Neural cell (in vitro differentiated cells): ENCODE results near the gene RAB11FIP3. TPM values are rescaled to one million over a fixed set of nuclear protein-coding genes. Genes with fewer than 3 reads are reported as not detected.

ENCODE experiments used
- H2AFZ ChIP-seq: fragments of 200-600, 300-800 bp; sonication (generic), shearing (Covaris generic); 2 replicates; pipeline ENCODE4 v1.6.0; 2014; ENCODE audit warnings: low read depth, mild to moderate bottlenecking, antibody characterized with exemption, low read length, moderate library complexity
- H3F3A ChIP-seq: fragments of 200-600 bp; shearing (Covaris generic); 2 replicates; pipeline ENCODE4 v1.6.1; 2016; ENCODE audit warnings: mild to moderate bottlenecking, moderate library complexity, mixed read lengths, antibody characterized with exemption, low read length; ENCODE audit not compliant: insufficient read depth, poor library complexity, severe bottlenecking
- H3K27ac ChIP-seq: fragments of 200-600, 300-800 bp; sonication (generic), shearing (Covaris generic); 2 replicates; pipeline ENCODE4 v1.5.1; 2014; ENCODE audit warnings: mild to moderate bottlenecking, low read length, moderate library complexity
- H3K27me3 ChIP-seq: fragments of 300-800, 200-600 bp; sonication (generic), shearing (Covaris generic); 2 replicates; pipeline ENCODE4 v1.6.0; 2014; ENCODE audit warnings: mild to moderate bottlenecking, low read depth, low read length, moderate library complexity; ENCODE audit not compliant: insufficient read depth
- H3K36me3 ChIP-seq: fragments of 300-800, 200-600 bp; sonication (generic), shearing (Covaris generic); 2 replicates; pipeline ENCODE4 v1.5.1; 2014; ENCODE audit warnings: mild to moderate bottlenecking, antibody characterized with exemption, low read length, moderate library complexity; ENCODE audit not compliant: insufficient read depth
- H3K4me2 ChIP-seq: fragments of 300-800, 200-600 bp; sonication (generic), shearing (Covaris generic); 2 replicates; pipeline ENCODE4 v1.6.0; 2014; ENCODE audit warnings: mild to moderate bottlenecking, low read length
- H3K4me3 ChIP-seq: fragments of 300-800, 200-600 bp; sonication (generic), shearing (Covaris generic); 2 replicates; pipeline ENCODE4 v1.5.1; 2014; ENCODE audit warnings: mild to moderate bottlenecking, low read length, moderate library complexity
- H3K79me2 ChIP-seq: fragments of 200-600 bp; shearing (Covaris generic); replicated peaks from 2 replicates; pipeline ENCODE4 v1.6.0; 2014; ENCODE audit warnings: mild to moderate bottlenecking, low read length, moderate library complexity; ENCODE audit not compliant: insufficient read depth
- H3K9ac ChIP-seq: fragments of 300-800, 200-600 bp; sonication (generic), shearing (Covaris generic); 2 replicates; pipeline ENCODE4 v1.6.1; 2016; ENCODE audit warnings: mild to moderate bottlenecking, low read length, mixed read lengths
- H3K9me2 ChIP-seq: fragments of 200-600 bp; shearing (Covaris generic); 2 replicates; pipeline ENCODE4 v1.6.1; 2016; ENCODE audit warnings: mild to moderate bottlenecking, low read length, mixed read lengths; ENCODE audit not compliant: insufficient read depth
- H3K9me3 ChIP-seq: fragments of 200-600, 300-800 bp; sonication (generic), shearing (Covaris generic); 2 replicates; pipeline ENCODE4 v1.6.1; 2016; ENCODE audit warnings: mild to moderate bottlenecking, mixed run types, low read length, moderate library complexity, mixed read lengths
- H4K20me1 ChIP-seq: fragments of 200-600 bp; shearing (Covaris generic); 2 replicates; pipeline ENCODE4 v1.6.1; 2016; ENCODE audit warnings: mild to moderate bottlenecking, mixed run types; ENCODE audit not compliant: insufficient read depth
- CTCF ChIP-seq: fragments of 450-650 bp; IDR thresholded peaks from 2 replicates; pipeline ENCODE4 v1.5.1; 2014; ENCODE audit warnings: antibody characterized with exemption, mild to moderate bottlenecking, moderate library complexity; ENCODE audit not compliant: poor library complexity, severe bottlenecking
- EP300 ChIP-seq: fragments of 450-650 bp; conservative IDR thresholded peaks from 2 replicates; pipeline ENCODE4 v1.6.1; 2014; ENCODE audit warnings: antibody characterized with exemption, mild to moderate bottlenecking, moderate library complexity; ENCODE audit not compliant: poor library complexity, severe bottlenecking
- EZH2 ChIP-seq: fragments of 200-600, 300-800 bp; shearing (Covaris generic), sonication (generic); IDR thresholded peaks from 2 replicates; pipeline ENCODE4 v1.6.1; 2014; ENCODE audit warnings: antibody characterized with exemption, low read length, borderline replicate concordance, mild to moderate bottlenecking; ENCODE audit not compliant: insufficient read depth, poor library complexity, severe bottlenecking
- MXI1 ChIP-seq: fragments of 450-650 bp; conservative IDR thresholded peaks from 2 replicates; pipeline ENCODE4 v1.6.1; 2014; ENCODE audit warnings: antibody characterized with exemption, mild to moderate bottlenecking; ENCODE audit not compliant: poor library complexity, severe bottlenecking
- POLR2AphosphoS5 ChIP-seq: IDR thresholded peaks from 2 replicates; pipeline ENCODE4 v1.6.1; 2012
- RAD21 ChIP-seq: fragments of 450-650 bp; conservative IDR thresholded peaks from 2 replicates; pipeline ENCODE4 v1.6.1; 2014; ENCODE audit warnings: antibody characterized with exemption, mild to moderate bottlenecking, moderate library complexity
- REST ChIP-seq: IDR thresholded peaks from 2 replicates; pipeline ENCODE4 v1.6.1; 2012; ENCODE audit warnings: borderline replicate concordance
- SMC3 ChIP-seq: fragments of 450-650 bp; conservative IDR thresholded peaks from 2 replicates; pipeline ENCODE4 v1.6.1; 2014; ENCODE audit warnings: antibody characterized with exemption, mild to moderate bottlenecking, moderate library complexity; ENCODE audit not compliant: poor library complexity
- TAF1 ChIP-seq: IDR thresholded peaks from 2 replicates; pipeline ENCODE4 v1.6.1; 2012; ENCODE audit warnings: low read depth
- polyA plus RNA-seq: library from polyadenylated mRNA; depleted of rRNA; stranded (reverse); fragments of >200 nt; gene quantifications from 2 replicates; pipeline ENCODE4 v1.2.3, GENCODE V29; 2014

The RAB11FIP3 gene
- polyA plus RNA-seq, 1 donor from 2014 or later, result 55.0 TPM

DNA sequence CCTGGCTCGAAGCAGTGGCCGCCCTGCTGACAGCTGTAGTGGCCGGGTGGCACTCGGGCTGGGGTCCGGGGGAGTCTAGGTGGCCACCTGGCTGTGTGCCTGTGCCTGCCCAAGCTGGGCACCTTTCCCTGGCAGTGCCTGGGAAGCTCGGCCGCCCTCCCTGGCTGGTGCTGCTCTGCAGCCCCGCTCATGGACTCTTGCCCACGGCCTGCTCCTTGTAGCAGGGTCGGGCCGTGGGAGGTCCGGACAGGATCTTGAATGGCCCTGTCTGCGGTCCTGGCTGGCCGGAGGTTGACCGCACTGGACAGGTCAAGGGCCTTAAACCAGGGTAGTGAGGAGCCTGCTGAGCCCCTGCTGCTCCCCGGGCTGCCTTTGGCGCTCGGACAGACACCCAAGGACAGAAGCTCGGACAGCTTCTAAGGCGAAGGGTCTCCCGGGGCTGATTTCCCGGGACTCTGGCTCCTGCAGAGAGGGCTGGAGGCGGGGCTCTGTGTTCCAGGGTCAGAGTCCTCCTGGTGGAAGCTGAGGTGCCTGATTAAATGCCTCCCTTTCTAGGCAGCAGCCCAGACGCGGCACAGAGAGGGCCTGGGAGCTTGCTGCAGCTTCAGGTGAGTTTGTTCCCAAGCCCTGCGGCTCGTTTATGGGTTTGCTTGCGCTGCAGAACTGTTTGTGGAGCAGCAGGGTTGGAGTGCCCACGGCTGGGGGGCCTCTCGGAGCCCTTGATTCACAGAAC lies 108.1 kb downstream of the RAB11FIP3 start:
- Histone ChIP-seq H3K27me3 (no peaks in the 10 kb centered on the region), H3K9me3 (no peaks in the 10 kb centered on the region), H3K9me2 (no peaks in the 10 kb centered on the region), H3K4me3 (no peak overlapping the region), H4K20me1 (no peaks in the 10 kb centered on the region), H3K36me3 (no peaks in the 10 kb centered on the region), H3F3A (no peaks in the 10 kb centered on the region), H3K27ac (no peak overlapping the region), H3K79me2 (peaks cover 13% of the 10 kb centered on the region), H3K9ac (no peak overlapping the region), H2AFZ (no peak overlapping the region), H3K4me2 (no peak overlapping the region)
- TF ChIP-seq EP300 (no peak), TAF1 (no peak), MXI1 (no peak), EZH2 (no peak), SMC3 (no peak), REST (no peak), RAD21 (no peak), POLR2AphosphoS5 (no peak), CTCF (no peak)

DNA sequence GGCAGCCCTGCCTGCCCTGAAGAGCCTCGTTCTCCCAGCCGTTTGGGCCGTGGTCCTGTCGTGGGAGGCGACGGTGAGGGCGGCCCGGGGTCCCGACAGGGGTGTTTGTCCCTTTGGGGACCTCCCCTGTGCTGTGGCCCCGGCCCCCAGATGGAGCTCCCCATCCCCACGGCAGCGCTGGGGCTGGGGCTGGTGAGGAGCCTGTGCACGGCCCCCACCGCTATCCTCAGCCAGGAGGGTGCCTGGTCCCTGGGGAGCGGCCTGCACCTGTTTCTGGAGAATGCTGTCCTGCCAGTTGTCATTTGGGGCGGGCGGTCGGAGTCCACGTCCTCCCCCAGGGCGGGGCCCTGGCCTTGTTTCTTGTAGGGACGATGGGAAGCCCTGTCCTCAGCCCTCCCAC lies 108.7 kb downstream of the RAB11FIP3 start:
- H3K36me3 ChIP-seq, result no peaks in the 10 kb centered on the region
- no peak for TF ChIP-seq EP300
- no peak for TF ChIP-seq REST
- no peak for TF ChIP-seq MXI1
- TF ChIP-seq RAD21, result no peak
- TF ChIP-seq EZH2, result no peak
- TF ChIP-seq SMC3, result no peak
- no peak for TF ChIP-seq CTCF
- TF ChIP-seq POLR2AphosphoS5, result no peak
- TF ChIP-seq TAF1, result no peak
- no peak overlapping the region for H3K4me3 ChIP-seq
- H2AFZ ChIP-seq, result no peak overlapping the region
- no peak overlapping the region for H3K9ac ChIP-seq
- no peaks in the 10 kb centered on the region for H4K20me1 ChIP-seq
- H3K27ac ChIP-seq, result no peak overlapping the region
- H3K79me2 ChIP-seq, result peaks cover 7% of the 10 kb centered on the region
- H3F3A ChIP-seq, result no peaks in the 10 kb centered on the region
- H3K27me3 ChIP-seq, result no peaks in the 10 kb centered on the region
- no peak overlapping the region for H3K4me2 ChIP-seq
- no peaks in the 10 kb centered on the region for H3K9me2 ChIP-seq
- no peaks in the 10 kb centered on the region for H3K9me3 ChIP-seq
